Spleen (tissue), 13 donors: ENCODE data around the gene TGFBRAP1. TPM values are rescaled to one million over a fixed set of nuclear protein-coding genes. Genes with fewer than 3 reads are reported as not detected.

Experiments
- DNase-seq: peaks from one replicate; pipeline ENCODE4 v3.0.0-alpha.2; 2020
- H3K27ac ChIP-seq, 8 donors: fragments of 200-600 bp; sonication (generic) in 7 of 8; 1 replicate in 4 of 8; 2 replicates in 4 of 8; pipeline versions ENCODE4 v1.5.0 to v1.8.0; 2016 to 2021; ENCODE audit warnings: inconsistent platforms in 4 of 8, mild to moderate bottlenecking in 4 of 8, moderate library complexity in 1 of 8
- H3K27me3 ChIP-seq, 7 donors: fragments of 200-600 bp; sonication (generic) in 6 of 7; replicated peaks in 1 of 7; 1 replicate in 4 of 7; 2 replicates in 3 of 7; pipeline versions ENCODE4 v1.5.0 to v1.8.0; 2016 to 2021; ENCODE audit warnings: inconsistent platforms in 3 of 7, mild to moderate bottlenecking in 1 of 7
- H3K36me3 ChIP-seq, 6 donors: fragments of 200-600 bp; sonication (generic) in 5 of 6; 1 replicate in 4 of 6; 2 replicates in 2 of 6; pipeline versions ENCODE4 v1.5.0 to v1.8.0; 2016 to 2021; ENCODE audit warnings: inconsistent platforms in 2 of 6
- H3K4me1 ChIP-seq, 6 donors: fragments of 200-600 bp; sonication (generic) in 5 of 6; 1 replicate in 3 of 6; 2 replicates in 3 of 6; pipeline versions ENCODE4 v1.5.0 to v1.8.0; 2016 to 2021; ENCODE audit warnings: inconsistent platforms in 3 of 6
- H3K4me3 ChIP-seq, 8 donors: fragments of 200-600 bp; sonication (generic) in 7 of 8; 1 replicate in 4 of 8; 2 replicates in 4 of 8; pipeline versions ENCODE4 v1.5.0 to v1.8.0; 2016 to 2021; ENCODE audit warnings: inconsistent platforms in 4 of 8, mild to moderate bottlenecking in 4 of 8, moderate library complexity in 2 of 8
- H3K9me3 ChIP-seq, 8 donors: fragments of 200-600 bp; sonication (generic) in 7 of 8; 1 replicate in 4 of 8; 2 replicates in 4 of 8; pipeline versions ENCODE4 v1.5.0 to v1.8.0; 2016 to 2021; ENCODE audit warnings: inconsistent platforms in 4 of 8
- POLR2A ChIP-seq, 3 donors: fragments of 450-650 bp; IDR thresholded peaks; one replicate each; pipeline ENCODE4 v1.5.1; 2017; ENCODE audit warnings: antibody characterized with exemption in 3 of 3, mild to moderate bottlenecking in 1 of 3
- POLR2AphosphoS5 ChIP-seq, 3 donors: sonication (generic); formaldehyde crosslinking; IDR thresholded peaks; one replicate each; pipeline ENCODE4 v1.5.1; 2017; ENCODE audit warnings: antibody characterized with exemption in 3 of 3
- WGBS, 5 donors: extraction: QIAGEN DNeasy Blood & Tissue Kit in 3 of 5; methylation state at CpG; one replicate each; pipeline versions ENCODE4 v1.1.5 to v1.1.7; 2013 to 2018; 5-methylcytosine and 5-hydroxymethylcytosine counted together
- intact Hi-C: fragments of 100-400 bp; cut with DNase I; formaldehyde crosslinking; loops from one replicate; pipeline ENCODE4 v1.15.0; 2023; ENCODE audit warnings: low total_unique reads
- long read RNA-seq, 2 donors: transcript quantifications; one replicate each; lab custom pipeline, GENCODE V29; 2026
- polyA plus RNA-seq, 3 donors: library from polyadenylated mRNA; stranded (reverse); fragments of 200-250 nt; gene quantifications; one replicate each; pipeline ENCODE4 v1.2.1, GENCODE V29; 2013
- total RNA-seq, 7 donors: library from RNA; depleted of rRNA in 3 of 7; stranded (reverse); fragments of >200 nt in 3 of 7; fragmentation: NEBNext Ultra II Directional in 4 of 7; extraction: Animal tissue kit (Norgen Biotek cat#: 25700) in 4 of 7; gene quantifications; one replicate each; pipeline versions ENCODE4 v1.1.0 to v1.2.1, GENCODE V29; 2016 to 2021
- TF ChIP-seq, protein P1 (sequence below), 11 experiments: fragments of 200-600 bp in 7 of 11; fragments of 450-650 bp in 4 of 11; sonication (generic) in 4 of 11; IDR thresholded peaks in 8 of 11; conservative IDR thresholded peaks in 3 of 11; 1 replicate in 7 of 11; 2 replicates in 4 of 11; pipeline versions ENCODE4 v1.4.0 to v1.8.0; 2016 to 2021; ENCODE audit warnings: antibody characterized with exemption in 11 of 11, inconsistent platforms in 4 of 11, mild to moderate bottlenecking in 1 of 11
- donor health status: healthy with polysubstance abuse.
- donor health status: DM: no; HTN: no; CAD: no; lungs with moderate emphysema.
- donor health status: DM: no; HTN: no; CAD: no.
- donor health status: Bipolar disorder and iron deficiency.
- donor health status: healthy.
- donor health status: DM: no; HTN: no; CAD: no.
- donor health status: DM: yes; HTN: yes; CAD: no.

The TGFBRAP1 gene
- total RNA-seq (10 to 100 TPM; 19.2 to 32.7 (median 24.0) TPM), polyA plus RNA-seq (1 to 10 TPM; 4.6 to 7.1 (median 4.7) TPM)
- long read RNA-seq, donor 1, full-length matches to known transcripts, result 1 of 1 reads
- long read RNA-seq, donor 1, partial matches to known transcripts, result 0 of 1 reads
- long read RNA-seq, donor 1, other reads (novel, unspliced or antisense), result 0 of 1 reads
- long read RNA-seq, donor 2, full-length matches to known transcripts, result 1 of 1 reads
- long read RNA-seq, donor 2, partial matches to known transcripts, result 0 of 1 reads
- long read RNA-seq, donor 2, other reads (novel, unspliced or antisense), result 0 of 1 reads

- Histone ChIP-seq H3K27ac (peak within 1 kb of the TSS; percentile 81 to 93 (median 90)), H3K36me3 (peaks cover 0 to 18% (median 0%) of the 10 kb centered on the region in 6 donors), H3K4me1 (peaks cover 6 to 56% (median 37%) of the 10 kb centered on the region in 6 donors), H3K9me3 (no peaks in the 10 kb centered on the region), H3K27me3 (no peaks in the 10 kb centered on the region), H3K4me3 (peak within 1 kb of the TSS; percentile 39 to 88 (median 62))
- intact Hi-C loops, result no loop called here
- WGBS, 5 donors, result 2 to 15% (median 2%) methylated on average over 16 to 101 of the region's 101 CpGs
- peak; percentile 92 for DNase-seq
- TF ChIP-seq, protein P1, sequence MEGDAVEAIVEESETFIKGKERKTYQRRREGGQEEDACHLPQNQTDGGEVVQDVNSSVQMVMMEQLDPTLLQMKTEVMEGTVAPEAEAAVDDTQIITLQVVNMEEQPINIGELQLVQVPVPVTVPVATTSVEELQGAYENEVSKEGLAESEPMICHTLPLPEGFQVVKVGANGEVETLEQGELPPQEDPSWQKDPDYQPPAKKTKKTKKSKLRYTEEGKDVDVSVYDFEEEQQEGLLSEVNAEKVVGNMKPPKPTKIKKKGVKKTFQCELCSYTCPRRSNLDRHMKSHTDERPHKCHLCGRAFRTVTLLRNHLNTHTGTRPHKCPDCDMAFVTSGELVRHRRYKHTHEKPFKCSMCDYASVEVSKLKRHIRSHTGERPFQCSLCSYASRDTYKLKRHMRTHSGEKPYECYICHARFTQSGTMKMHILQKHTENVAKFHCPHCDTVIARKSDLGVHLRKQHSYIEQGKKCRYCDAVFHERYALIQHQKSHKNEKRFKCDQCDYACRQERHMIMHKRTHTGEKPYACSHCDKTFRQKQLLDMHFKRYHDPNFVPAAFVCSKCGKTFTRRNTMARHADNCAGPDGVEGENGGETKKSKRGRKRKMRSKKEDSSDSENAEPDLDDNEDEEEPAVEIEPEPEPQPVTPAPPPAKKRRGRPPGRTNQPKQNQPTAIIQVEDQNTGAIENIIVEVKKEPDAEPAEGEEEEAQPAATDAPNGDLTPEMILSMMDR (IDR thresholded peaks at IDR 0.05 in 8 of 11, conservative IDR thresholded peaks at IDR 0.05 in 3 of 11), result no peak
- TF ChIP-seq POLR2A (IDR thresholded peaks at IDR 0.05) (no peak), POLR2AphosphoS5 (IDR thresholded peaks at IDR 0.05) (peak in 2 of 3 donors; percentile 35 to 65)
Observed at GRCh38 chr2:105329561-105330495, at the start of gene TGFBRAP1. TGFBRAP1 (minus strand) TSS chr2:105329735; CDS start chr2:105308301, 21,434 bp downstream.

DNA sequence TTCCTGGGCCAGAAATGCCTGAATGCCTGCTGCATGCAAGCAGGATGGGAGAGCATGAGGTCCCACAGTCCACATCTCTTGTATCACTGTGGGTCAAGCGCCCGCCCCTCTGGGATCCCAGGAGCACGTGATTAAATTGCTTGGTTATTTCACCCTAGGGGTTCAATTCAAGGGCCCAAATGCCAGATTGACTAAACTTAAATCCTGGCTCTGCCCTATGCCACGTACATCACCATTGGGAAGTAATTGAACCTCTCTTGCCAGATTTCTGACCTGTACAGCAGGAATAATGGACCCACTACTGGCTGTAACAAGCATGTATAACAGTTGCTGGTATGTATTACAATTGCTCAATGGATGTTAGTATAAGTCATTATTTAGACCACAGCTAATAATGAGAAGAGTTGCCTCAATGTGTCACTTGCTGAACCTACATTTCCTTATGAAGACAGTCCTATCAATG lies 49.4 kb upstream of the TGFBRAP1 start:
- TF ChIP-seq, protein P1 (IDR thresholded peaks at IDR 0.05 in 8 of 11, conservative IDR thresholded peaks at IDR 0.05 in 3 of 11), result no peak
- TF ChIP-seq POLR2A (IDR thresholded peaks at IDR 0.05) (no peak), POLR2AphosphoS5 (IDR thresholded peaks at IDR 0.05) (no peak)
- 88 to 97% (median 89%) methylated on average over 4 of the region's 4 CpGs for WGBS, 5 donors
- Histone ChIP-seq H3K4me3 (no peak overlapping the region), H3K36me3 (peaks cover 0 to 3% (median 0%) of the 10 kb centered on the region in 6 donors), H3K27ac (peak overlapping the region in 5 of 8 donors; percentile 8 to 83 (median 61)), H3K27me3 (no peaks in the 10 kb centered on the region), H3K9me3 (no peaks in the 10 kb centered on the region), H3K4me1 (peaks cover 0 to 57% (median 6%) of the 10 kb centered on the region in 6 donors)
- DNase-seq, result no peak
- intact Hi-C loops, result no loop called here

DNA sequence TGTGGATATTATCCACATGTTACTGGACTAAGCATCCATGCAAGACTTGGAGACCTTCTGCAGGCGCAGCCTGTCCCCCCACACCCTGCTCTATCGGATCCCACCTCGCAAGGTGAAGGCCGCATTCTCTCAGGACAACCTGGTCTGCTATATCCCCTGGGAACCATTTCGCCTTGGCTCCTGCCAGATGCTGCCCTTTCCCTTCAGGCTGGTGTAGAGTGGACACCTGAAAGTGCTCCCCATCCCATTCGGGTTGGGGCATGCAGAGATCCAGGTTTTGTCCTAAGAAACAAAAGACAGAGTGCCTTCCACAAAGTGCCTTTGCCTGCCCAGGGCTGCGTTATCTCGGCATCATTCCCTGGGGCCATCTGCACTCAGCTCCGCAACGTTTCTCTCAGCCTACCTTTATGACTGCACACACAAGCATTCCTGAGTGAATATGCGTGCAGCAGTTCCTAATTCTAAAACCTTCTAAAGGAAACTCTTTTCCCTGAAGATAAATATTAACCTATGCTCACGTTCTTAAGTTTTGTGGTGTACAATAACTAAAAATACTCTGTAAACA lies 48.8 kb upstream of the TGFBRAP1 start:
- Histone ChIP-seq H3K27ac (peak overlapping the region in 5 of 8 donors; percentile 8 to 83 (median 31)), H3K4me1 (peaks cover 0 to 57% (median 11%) of the 10 kb centered on the region in 6 donors), H3K4me3 (no peak overlapping the region), H3K36me3 (no peaks in the 10 kb centered on the region), H3K9me3 (no peaks in the 10 kb centered on the region), H3K27me3 (no peaks in the 10 kb centered on the region)
- intact Hi-C loops, result no loop called here
- TF ChIP-seq POLR2A (IDR thresholded peaks at IDR 0.05) (no peak), POLR2AphosphoS5 (IDR thresholded peaks at IDR 0.05) (no peak)
- TF ChIP-seq, protein P1 (IDR thresholded peaks at IDR 0.05 in 8 of 11, conservative IDR thresholded peaks at IDR 0.05 in 3 of 11), result no peak
- WGBS, 5 donors, result 73 to 93% (median 82%) methylated on average over 12 of the region's 12 CpGs
- no peak for DNase-seq
